ENCODE data around the gene RBMS1.

Gene RBMS1

DNA sequence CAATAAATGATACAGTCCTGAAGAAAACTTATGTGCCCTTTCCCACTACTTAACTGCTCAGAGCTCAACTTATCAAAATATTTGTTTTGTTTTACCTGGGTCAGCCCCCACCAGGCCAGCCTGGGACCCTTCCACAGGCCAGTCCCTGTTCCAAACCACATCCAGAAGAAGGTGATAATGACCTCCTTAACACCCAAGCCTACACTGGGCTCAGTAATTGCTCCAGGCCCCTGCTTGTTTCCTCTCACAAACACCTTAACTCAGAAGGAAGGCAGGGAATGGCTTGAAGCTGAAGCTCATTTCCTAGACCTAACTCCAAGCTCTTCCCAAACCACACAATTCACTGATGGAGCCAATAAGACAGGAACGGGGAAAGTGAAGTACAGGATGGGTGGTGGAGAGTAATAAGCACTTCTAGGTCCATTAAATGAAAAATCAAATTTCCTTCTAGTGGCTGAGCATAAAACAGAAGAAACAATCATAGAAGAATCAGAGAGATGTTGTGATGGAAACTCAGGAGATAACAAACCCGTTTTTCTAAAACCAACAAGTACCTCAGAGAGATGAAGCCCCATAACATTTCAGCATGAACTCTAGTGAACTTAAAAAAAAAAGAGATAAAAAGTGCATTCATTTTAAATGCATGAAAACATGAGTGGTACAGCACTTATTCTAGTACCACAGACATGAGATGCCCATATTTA, 160.1 kb downstream of the RBMS1 start:
- CTCF ChIA-PET: interaction anchor here (1.3 to 1.4 kb wide), 2 partner anchors 9 kb away, joined by 4 to 8 read pairs; no protein-coding TSS in a partner anchor
- no peak for DNase-seq (ENCODE audit: extremely low spot score)
- TF ChIP-seq, protein P1, sequence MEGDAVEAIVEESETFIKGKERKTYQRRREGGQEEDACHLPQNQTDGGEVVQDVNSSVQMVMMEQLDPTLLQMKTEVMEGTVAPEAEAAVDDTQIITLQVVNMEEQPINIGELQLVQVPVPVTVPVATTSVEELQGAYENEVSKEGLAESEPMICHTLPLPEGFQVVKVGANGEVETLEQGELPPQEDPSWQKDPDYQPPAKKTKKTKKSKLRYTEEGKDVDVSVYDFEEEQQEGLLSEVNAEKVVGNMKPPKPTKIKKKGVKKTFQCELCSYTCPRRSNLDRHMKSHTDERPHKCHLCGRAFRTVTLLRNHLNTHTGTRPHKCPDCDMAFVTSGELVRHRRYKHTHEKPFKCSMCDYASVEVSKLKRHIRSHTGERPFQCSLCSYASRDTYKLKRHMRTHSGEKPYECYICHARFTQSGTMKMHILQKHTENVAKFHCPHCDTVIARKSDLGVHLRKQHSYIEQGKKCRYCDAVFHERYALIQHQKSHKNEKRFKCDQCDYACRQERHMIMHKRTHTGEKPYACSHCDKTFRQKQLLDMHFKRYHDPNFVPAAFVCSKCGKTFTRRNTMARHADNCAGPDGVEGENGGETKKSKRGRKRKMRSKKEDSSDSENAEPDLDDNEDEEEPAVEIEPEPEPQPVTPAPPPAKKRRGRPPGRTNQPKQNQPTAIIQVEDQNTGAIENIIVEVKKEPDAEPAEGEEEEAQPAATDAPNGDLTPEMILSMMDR (IDR thresholded peaks at IDR 0.05; ENCODE audit: control extremely low read depth, extremely low read depth, low read depth, missing control alignments): no peak
- POLR2A ChIA-PET: no interaction called here

DNA sequence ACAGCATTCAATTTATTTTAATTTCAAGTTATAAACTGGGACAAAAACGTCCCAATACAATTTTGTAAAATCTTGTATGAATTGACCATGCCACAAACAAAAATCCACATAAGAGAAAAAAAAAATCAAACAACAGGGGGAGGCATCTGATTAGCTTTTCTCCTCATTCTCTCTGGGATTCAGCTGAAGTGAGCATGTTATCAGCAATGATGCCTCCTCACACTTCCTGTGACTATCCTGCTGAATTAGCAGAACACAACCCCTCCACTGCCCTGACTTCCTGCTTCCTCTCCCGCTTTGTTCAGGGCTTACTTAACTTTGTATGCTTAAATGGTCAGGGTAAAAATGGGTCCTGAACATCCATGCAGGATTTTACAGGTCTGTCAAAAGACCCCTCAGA, 161.3 kb downstream of the RBMS1 start:
- CTCF ChIA-PET: interaction anchor here (1.3 to 1.4 kb wide), 2 partner anchors 8 to 11 kb away, joined by 4 to 8 read pairs; no protein-coding TSS in a partner anchor
- no peak for DNase-seq (ENCODE audit: extremely low spot score)
- TF ChIP-seq, protein P1 (IDR thresholded peaks at IDR 0.05; ENCODE audit: control extremely low read depth, extremely low read depth, low read depth, missing control alignments): no peak

DNA sequence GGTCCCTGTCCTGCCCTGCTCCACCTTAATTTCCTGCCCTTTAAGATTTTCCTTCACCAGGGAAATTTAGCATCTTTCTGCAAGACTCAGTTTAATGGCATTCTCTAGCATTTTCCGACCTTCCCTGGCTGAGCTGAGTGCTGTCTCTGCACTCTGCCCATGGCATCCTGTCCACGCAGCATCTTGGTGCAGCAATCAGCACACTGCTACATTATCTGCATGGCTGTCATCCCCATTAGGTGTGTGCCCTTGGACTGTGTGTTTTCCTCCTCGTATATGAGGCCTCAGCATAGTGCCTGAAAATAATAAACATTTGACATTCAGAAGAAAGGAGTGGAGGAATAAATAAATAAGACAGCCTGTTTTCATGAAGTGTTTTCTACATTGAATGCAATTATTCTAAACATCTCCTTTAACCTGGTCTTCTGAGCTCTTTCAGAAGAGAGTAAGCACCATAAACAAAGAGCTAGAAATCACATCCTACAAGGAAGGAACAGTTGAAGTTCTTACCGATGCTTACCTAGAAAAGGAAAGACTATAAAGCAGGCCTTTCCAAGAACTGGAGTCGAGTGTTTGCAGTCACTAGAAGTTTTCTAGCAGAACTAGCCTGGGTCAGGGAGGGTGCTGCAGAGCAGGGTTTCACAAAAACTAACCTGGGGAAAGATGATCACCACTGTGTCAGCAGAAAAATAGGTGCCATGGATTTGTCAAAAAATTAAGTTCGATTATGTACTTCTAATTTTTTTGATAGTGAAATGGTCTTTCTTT, 162.2 kb downstream of the RBMS1 start:
- TF ChIP-seq, protein P1 (IDR thresholded peaks at IDR 0.05; ENCODE audit: control extremely low read depth, extremely low read depth, low read depth, missing control alignments): no peak
- CTCF ChIA-PET: interaction anchor here (1.4 kb wide), 1 partner anchor 9 kb away, joined by 5 read pairs; no protein-coding TSS in a partner anchor
- no peak for DNase-seq (ENCODE audit: extremely low spot score)
- POLR2A ChIA-PET: no interaction called here

More for the DNA sequence above, 161.3 kb downstream of the RBMS1 start:
- POLR2A ChIA-PET: no interaction called here

DNA sequence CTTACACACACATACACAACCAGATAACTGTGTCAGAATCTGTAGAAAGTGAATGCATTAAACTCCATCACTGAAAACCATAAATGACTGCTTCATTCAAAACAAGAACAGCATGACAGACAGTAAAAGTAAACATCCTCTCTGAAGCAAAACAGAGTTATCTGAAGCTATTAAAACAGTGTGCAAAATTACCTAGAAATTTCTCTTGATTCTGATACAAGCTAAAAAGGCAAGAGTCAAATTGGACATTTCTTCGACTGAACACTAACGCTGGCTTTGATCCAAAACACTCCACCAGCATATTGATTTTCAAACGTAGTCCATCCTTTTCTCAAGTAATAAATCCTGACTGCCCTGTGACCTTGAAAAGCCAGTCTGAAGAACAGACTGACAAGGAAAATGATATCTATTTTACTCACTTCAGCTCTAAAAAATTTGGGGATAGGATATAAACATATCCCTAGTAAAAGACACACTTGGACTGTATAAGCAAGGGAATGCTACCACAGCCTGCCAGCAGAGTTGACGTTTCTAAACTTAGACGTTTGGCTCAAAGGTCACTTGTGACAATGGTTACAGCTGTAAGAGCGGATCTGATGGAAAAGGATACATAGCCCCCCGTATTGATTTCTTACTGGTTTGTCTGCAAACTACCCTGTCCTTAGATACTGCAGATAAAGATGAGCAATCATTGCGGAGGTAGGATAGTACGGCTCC, 164.6 kb downstream of the RBMS1 start:
- DNase-seq (ENCODE audit: extremely low spot score): no peak
- ChIA-PET CTCF (interaction anchor here (1.6 to 2.0 kb wide), 2 partner anchors 9 to 735 kb away, joined by 3 to 6 read pairs; no protein-coding TSS in a partner anchor), POLR2A (no interaction called here)
- TF ChIP-seq, protein P1 (IDR thresholded peaks at IDR 0.05; ENCODE audit: control extremely low read depth, extremely low read depth, low read depth, missing control alignments): no peak

DNA sequence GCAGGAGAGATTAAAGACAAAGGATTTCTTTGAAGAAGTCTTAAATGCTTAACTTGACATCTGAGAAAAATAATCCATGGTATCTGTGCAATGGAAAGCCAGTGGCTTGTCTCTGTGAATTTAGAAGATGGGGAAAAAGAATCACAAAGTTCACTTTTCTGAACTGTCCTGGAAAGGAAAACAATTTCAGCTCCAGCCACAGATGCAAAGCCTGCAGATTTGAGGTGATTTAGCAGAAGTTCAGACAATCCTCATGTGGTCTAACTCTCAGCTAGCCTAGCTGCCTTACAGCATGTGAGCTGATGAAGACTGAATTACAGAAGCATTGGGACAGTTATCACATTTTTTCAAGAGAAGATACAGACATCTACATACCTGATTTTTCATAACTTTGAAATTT, 166.8 kb downstream of the RBMS1 start:
- POLR2A ChIA-PET: no interaction called here
- CTCF ChIA-PET: interaction anchor here (4.8 kb wide), 1 partner anchor 9 kb away, joined by 34 read pairs; no protein-coding TSS in a partner anchor
- TF ChIP-seq, protein P1 (IDR thresholded peaks at IDR 0.05; ENCODE audit: control extremely low read depth, extremely low read depth, low read depth, missing control alignments): no peak
- DNase-seq (ENCODE audit: extremely low spot score): no peak

DNA sequence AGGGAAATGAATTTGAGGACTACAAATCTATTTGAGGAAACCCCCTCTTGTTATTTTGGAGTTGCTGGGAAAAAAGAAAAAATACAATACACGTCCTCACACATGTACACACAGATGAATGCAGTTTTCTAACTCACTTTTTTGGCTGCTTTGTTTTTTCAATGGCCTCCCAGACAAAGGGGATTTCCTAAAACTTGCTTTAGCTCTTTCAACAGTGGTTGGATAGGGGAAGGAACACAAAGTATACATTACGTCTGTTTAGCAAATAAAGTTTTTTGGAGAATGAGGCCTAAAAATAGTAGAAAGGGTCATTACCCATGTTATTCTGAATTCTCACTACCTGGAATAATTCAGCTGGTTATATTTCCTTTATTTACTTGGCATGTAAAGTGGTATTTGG, 168.2 kb downstream of the RBMS1 start:
- TF ChIP-seq, protein P1 (IDR thresholded peaks at IDR 0.05; ENCODE audit: control extremely low read depth, extremely low read depth, low read depth, missing control alignments): no peak
- ChIA-PET CTCF (interaction anchor here (1.4 to 4.8 kb wide), 9 partner anchors 8 to 738 kb away, joined by 3 to 34 read pairs (median 17); no protein-coding TSS in a partner anchor), POLR2A (no interaction called here)
- no peak for DNase-seq (ENCODE audit: extremely low spot score)

Data from GM10248 (cell line).